ENCODE measurements around the gene PCBD2. TPM values are rescaled to one million over a fixed set of nuclear protein-coding genes. Genes with fewer than 3 reads are reported as not detected.

PCBD2 gene
- total and polyA plus RNA-seq, 4 donors, result 5.9 to 12.8 (median 10.3) TPM

GRCh38 chr5:134976841-134977240, 71.9 kb downstream of the PCBD2 start:
- TF ChIP-seq HNF4A (conservative IDR thresholded peaks at IDR 0.05), result no peak
- TF ChIP-seq TAF1 (conservative IDR thresholded peaks at IDR 0.05), result no peak
- no peak for TF ChIP-seq EGR1 (IDR thresholded peaks at IDR 0.05; ENCODE audit: low read depth in 2 of 2)
- no peak for TF ChIP-seq RAD21 (IDR thresholded peaks at IDR 0.05)
- no peak for TF ChIP-seq FOXA2 (IDR thresholded peaks at IDR 0.05)
- no peak for TF ChIP-seq GABPA (IDR thresholded peaks at IDR 0.05 in 1 of 2, conservative IDR thresholded peaks at IDR 0.05 in 1 of 2)
- TF ChIP-seq NR2F2 (IDR thresholded peaks at IDR 0.05), result no peak
- Histone ChIP-seq H3K4me3 (ENCODE audit: low read depth in 1 of 3, low read length in 3 of 3) (no peak overlapping the region), H3K27ac (ENCODE audit: low read depth in 1 of 2, low read length in 2 of 2) (no peak overlapping the region), H3K9ac (ENCODE audit: low read depth in 1 of 2, low read length in 2 of 2) (no peak overlapping the region), H3K9me3 (ENCODE audit: control insufficient read depth in 4 of 4, low read length in 3 of 4) (peaks cover 6 to 17% (median 11%) of the 10 kb centered on the region in 4 donors), H3K27me3 (ENCODE audit: control insufficient read depth in 4 of 4, insufficient read depth in 4 of 4, low read length in 3 of 4) (no peaks in the 10 kb centered on the region), H3K4me1 (ENCODE audit: control insufficient read depth in 4 of 4, insufficient read depth in 4 of 4, low read length in 3 of 4) (no peaks in the 10 kb centered on the region), H3K36me3 (ENCODE audit: control insufficient read depth in 4 of 4, insufficient read depth in 3 of 4, low read depth in 1 of 4, low read length in 3 of 4) (peaks cover 0 to 4% (median 0%) of the 10 kb centered on the region in 4 donors)
- 97% methylated on average over 1 of the region's 1 CpG for WGBS
- DNase-seq (ENCODE audit: low spot score), result no peak

- Histone ChIP-seq H3K27ac (ENCODE audit: low read depth in 1 of 2, low read length in 2 of 2) (no peak overlapping the region), H3K4me1 (ENCODE audit: control insufficient read depth in 4 of 4, insufficient read depth in 4 of 4, low read length in 3 of 4) (no peaks in the 10 kb centered on the region), H3K9ac (ENCODE audit: low read depth in 1 of 2, low read length in 2 of 2) (no peak overlapping the region), H3K9me3 (ENCODE audit: control insufficient read depth in 4 of 4, low read length in 3 of 4) (peaks cover 6 to 27% (median 16%) of the 10 kb centered on the region in 4 donors), H3K4me3 (ENCODE audit: low read depth in 1 of 3, low read length in 3 of 3) (no peak overlapping the region), H3K36me3 (ENCODE audit: control insufficient read depth in 4 of 4, insufficient read depth in 3 of 4, low read depth in 1 of 4, low read length in 3 of 4) (peaks cover 0 to 4% (median 0%) of the 10 kb centered on the region in 4 donors), H3K27me3 (ENCODE audit: control insufficient read depth in 4 of 4, insufficient read depth in 4 of 4, low read length in 3 of 4) (no peaks in the 10 kb centered on the region)
- DNase-seq (ENCODE audit: low spot score), result no peak
- TF ChIP-seq, protein P1, sequence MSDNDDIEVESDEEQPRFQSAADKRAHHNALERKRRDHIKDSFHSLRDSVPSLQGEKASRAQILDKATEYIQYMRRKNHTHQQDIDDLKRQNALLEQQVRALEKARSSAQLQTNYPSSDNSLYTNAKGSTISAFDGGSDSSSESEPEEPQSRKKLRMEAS (IDR thresholded peaks at IDR 0.05), result no peak
- TF ChIP-seq ATF3 (IDR thresholded peaks at IDR 0.05) (no peak), TAF1 (conservative IDR thresholded peaks at IDR 0.05) (no peak), YY1 (IDR thresholded peaks at IDR 0.05) (no peak)
- WGBS, result 95% methylated on average over 3 of the region's 3 CpGs
These were observed 74.5 kb downstream of the PCBD2 start for GRCh38 chr5:134979416-134979815.

- WGBS, result 98% methylated on average over 1 of the region's 1 CpG
- no peaks in the 10 kb centered on the region for H3K36me3 ChIP-seq (ENCODE audit: control insufficient read depth in 4 of 4, insufficient read depth in 3 of 4, low read depth in 1 of 4, low read length in 3 of 4)
- no peaks in the 10 kb centered on the region for H3K27me3 ChIP-seq (ENCODE audit: control insufficient read depth in 4 of 4, insufficient read depth in 4 of 4, low read length in 3 of 4)
- no peaks in the 10 kb centered on the region for H3K4me1 ChIP-seq (ENCODE audit: control insufficient read depth in 4 of 4, insufficient read depth in 4 of 4, low read length in 3 of 4)
- H3K9me3 ChIP-seq (ENCODE audit: control insufficient read depth in 4 of 4, low read length in 3 of 4), result peaks cover 6 to 27% (median 14%) of the 10 kb centered on the region in 4 donors
- no peak for DNase-seq (ENCODE audit: low spot score)
- TF ChIP-seq EGR1 (IDR thresholded peaks at IDR 0.05; ENCODE audit: low read depth in 2 of 2), result no peak
- TF ChIP-seq FOXA1 (IDR thresholded peaks at IDR 0.05), result no peak
- no peak for TF ChIP-seq RAD21 (IDR thresholded peaks at IDR 0.05)
- no peak for TF ChIP-seq SP1 (IDR thresholded peaks at IDR 0.05)
- TF ChIP-seq RXRA (IDR thresholded peaks at IDR 0.05), result no peak
- TF ChIP-seq FOXA2 (IDR thresholded peaks at IDR 0.05), result no peak
- TF ChIP-seq ZBTB33 (IDR thresholded peaks at IDR 0.05), result no peak
- no peak for TF ChIP-seq JUND (IDR thresholded peaks at IDR 0.05)
- no peak for TF ChIP-seq TAF1 (conservative IDR thresholded peaks at IDR 0.05)
- TF ChIP-seq ATF3 (IDR thresholded peaks at IDR 0.05), result no peak
- no peak for TF ChIP-seq NR2F2 (IDR thresholded peaks at IDR 0.05)
- no peak for TF ChIP-seq YY1 (IDR thresholded peaks at IDR 0.05)
- H3K9ac ChIP-seq (ENCODE audit: low read depth in 1 of 2, low read length in 2 of 2), result no peak overlapping the region
- no peak overlapping the region for H3K4me3 ChIP-seq (ENCODE audit: low read depth in 1 of 3, low read length in 3 of 3)
- H3K27ac ChIP-seq (ENCODE audit: low read depth in 1 of 2, low read length in 2 of 2), result no peak overlapping the region
These were observed 77.3 kb downstream of the PCBD2 start for GRCh38 chr5:134982230-134982629.

Data from liver (tissue), 9 donors.